MV-4-11 (cell line): Measurements from ENCODE around the gene MTA1.

ENCODE experiments used
- DNase-seq: peaks from one replicate; lab custom pipeline; 2025; lab: John Stamatoyannopoulos, UW

MTA1 gene

DNA sequence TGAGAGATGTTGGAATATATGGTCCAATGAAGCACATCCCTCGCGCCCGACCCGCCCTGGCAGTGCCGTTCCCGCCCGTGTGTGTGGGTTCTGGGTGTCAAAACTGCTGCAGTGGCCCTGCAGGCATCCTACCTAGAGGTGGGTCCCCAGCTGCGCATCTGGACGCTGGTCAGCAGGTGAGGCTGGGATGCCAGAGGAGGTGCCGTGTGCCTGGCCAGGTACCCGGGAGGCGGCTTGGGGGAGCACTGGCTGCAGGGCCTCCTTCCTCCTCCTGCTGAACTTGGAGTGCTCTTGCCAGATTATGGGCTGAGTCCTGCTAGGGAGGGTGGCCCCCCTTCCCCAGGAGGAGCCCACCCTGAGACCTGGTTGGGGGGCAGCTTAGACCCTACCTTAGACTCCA, 5.2 kb downstream of the MTA1 start:
- no peak for DNase-seq

DNA sequence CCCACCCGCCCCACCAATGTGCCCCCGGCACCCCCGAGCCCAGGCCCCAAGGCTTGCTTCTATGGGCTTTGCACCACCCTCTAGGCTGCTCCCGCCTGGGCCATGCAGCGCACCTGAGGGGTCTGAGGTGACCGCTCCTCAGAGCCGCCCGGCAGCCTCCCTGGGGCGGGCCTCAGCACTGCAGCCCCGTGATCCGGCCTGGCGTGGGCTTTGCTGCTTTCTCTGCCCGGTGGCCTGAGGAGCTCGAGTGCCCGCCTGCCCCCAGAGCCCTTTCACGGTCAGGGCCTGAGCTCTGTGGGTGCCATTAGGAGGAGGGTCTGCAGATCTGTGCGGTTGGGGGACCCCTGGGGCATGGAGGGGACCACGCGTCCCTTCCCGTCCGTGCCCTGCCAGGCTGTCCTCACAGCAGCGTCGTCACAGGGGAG, 6.2 kb downstream of the MTA1 start:
- no peak for DNase-seq

DNA sequence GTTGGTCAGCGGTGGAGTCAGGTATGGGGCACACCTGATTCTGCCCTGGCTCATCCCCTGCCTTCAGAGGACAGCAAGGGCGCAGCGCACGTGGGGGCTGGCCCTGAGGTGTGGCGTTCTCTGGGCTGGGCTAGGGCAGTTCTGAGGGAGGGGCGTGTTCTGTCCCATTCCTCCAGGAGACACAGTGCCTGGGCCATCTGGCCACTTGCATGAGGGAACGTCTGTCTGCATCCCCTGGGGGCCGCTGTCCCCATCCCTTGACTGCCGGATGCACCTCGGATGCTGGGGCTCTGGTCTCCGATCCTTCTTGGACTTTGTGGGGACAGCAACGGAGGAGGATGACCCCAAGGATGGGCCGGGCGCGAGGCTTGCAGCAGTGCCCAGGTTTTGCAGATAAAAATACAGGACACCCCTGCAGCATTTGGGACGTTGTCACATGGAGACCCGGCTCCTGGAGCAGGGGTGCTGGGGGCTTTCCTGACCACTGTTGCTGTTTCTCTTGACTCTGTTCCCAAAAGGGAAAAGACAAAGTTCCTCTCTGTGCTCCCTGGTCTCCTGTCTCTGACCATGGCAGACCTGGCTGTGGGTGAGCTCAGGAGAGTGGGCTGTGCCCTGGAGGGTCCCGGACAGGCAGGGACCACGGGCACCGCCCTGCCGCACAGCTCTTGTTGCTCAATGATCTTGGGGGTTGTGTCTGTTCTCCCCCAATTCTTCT, 6.9 kb downstream of the MTA1 start:
- no peak for DNase-seq

DNA sequence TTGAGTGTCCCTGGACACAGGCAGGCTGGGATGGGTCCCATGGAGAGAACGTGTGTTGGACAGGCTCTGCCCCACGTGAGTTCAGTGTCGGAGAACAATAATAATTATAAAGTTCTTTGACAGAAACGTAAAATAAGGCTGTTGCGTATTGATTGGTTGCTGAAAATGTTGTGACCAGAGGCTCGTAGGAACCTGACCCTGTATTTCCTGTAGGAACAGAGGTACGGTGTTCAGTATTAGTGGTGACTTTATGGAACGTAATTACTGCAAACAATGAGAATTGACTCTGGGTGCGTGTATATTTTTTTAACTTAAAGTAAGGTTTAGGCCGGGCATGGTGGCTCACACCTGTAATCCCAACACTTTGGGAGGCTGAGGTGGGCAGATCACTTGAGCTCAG, 7.8 kb downstream of the MTA1 start:
- no peak for DNase-seq

DNA sequence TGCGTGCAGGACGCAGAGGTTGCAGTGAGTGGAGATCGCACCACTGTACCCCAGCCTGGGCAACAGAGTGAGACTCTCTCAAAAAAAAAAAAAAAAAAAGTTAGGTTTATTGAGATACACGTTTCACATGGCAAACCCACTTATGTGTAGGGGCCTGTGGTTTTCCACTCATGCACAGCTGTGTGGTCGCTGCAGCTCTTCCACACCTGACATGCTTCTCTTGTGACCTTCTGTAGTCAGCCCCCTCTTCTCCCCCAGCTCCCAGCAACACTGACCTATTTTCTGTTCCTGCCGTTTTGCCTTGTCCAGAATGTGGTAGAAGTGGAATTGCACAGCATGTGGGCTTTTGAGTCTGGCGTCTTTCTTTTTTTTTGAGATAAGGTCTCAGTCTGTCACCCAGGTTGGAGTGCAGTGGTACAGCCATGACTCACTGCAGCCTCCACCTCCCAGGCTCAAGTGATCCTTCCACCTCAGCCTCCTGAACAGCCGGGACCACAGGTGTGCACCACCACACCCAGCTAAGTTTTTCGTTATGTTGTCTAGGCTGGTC, 8.4 kb downstream of the MTA1 start:
- no peak for DNase-seq

DNA sequence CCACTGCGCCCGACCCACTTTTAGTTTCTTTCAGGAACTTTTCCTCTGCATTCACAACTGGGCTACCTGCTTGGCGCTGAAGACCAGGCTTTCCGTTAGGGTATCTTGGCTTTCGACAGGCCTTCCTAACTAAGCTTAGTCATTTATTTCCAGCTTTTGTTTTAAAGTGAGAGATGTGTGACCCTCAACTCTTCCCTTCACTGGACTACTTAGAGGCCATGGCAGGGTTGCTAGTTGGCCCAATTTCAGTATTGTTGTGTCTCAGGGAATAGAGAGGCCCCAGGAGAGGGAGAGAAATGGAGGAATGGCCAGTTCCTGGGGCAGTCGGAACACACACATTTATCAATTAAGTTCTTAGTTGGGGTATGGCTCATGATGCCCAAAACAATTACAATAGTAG, 10.4 kb downstream of the MTA1 start:
- no peak for DNase-seq

DNA sequence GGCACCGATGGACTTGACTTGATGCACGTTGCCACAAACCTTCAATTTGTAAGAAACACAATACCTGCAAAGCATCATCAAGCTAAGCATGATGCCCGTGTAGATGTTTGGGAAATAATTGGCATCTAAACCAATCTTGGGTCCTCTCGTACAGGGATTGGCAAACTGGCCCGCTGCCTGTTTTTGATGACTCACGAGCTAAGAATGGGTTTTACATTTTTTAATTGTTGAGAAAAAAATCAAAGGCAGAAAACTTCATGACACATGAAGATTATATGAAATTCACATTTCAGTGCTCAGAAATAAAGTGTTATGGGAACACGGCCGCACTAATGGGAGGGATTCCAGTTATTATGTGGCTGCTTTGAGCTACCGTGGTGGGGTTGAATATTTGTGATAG, 10.9 kb downstream of the MTA1 start:
- DNase-seq, result no peak

DNA sequence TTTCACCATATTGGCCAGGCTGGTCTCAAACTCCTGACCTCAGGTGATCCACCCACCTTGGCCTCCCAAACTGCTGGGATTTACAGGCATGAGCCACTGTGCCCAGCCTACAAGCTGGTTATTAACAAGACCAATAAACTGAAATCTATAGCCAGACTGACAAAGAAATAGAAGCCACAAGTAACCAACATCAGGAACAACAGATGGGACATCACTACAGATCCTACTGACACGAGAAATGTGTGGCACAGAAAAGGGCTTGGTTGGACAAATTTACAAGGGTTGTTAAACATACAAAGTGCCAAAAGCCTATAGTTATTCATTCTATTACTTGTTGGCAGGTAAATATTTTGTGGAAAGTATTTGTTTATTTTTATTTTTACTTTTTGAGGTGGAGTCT, 11.6 kb downstream of the MTA1 start:
- no peak for DNase-seq

DNA sequence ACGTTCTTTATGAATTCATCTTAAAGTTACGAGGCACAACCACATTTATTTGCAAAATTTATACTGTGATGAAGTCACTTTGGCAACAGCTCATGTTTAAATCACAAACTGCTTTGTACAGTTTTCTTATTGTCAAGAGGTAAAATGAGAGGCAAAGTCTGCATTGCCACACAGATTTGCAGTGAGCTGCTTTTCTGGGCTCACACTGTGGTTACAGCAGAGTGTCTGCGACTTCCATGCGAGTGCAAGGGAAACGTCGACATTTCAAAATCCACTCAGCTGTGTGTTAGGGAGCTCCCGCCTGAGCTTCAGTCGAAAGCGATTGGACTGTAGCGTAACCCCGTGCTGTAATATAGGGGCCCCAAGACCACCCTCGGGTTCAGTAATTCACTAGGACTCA, 13.0 kb downstream of the MTA1 start:
- no peak for DNase-seq

DNA sequence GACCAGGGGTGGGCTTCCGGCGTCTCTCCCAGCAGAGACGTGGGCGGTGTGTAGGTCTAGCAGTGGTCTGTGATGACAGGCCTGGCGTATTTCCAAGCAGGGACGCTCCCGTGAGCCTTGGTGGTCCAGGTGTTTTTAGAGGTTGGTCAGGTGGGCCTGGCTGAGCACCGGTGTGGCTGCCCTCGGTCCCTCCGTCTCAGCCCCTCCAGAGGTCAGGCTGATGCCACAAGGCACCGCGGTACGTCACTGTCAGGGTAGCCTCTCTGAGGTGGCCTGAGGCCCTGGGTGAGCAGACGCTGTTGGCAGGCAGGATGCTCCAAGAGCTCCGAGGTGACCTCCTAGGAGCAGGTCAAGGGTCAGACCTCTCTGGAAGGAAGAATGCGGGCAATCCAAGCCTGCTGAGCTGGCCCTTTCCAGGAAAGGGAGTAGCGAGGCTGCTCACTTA, 13.6 kb downstream of the MTA1 start:
- DNase-seq, result no peak

DNA sequence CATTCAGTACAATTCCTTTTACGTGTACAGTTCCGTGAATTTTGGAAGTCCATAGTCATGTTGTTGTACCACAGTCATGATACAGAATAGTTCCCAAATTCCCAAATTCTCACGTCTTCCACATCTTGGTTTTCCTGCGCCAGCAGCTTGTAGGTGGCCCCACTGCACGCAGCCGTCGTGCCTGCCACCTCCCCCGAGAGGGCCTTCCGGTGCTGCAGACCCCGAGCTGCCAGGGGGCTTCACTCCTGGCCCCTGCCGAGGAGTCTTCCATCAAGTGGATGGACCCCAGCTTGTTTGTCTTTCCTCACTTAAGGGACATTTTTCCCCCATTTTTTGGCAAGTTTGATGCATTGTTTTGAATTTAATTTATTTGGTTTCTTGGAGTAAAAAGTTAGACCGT, 16.8 kb downstream of the MTA1 start:
- no peak for DNase-seq

DNA sequence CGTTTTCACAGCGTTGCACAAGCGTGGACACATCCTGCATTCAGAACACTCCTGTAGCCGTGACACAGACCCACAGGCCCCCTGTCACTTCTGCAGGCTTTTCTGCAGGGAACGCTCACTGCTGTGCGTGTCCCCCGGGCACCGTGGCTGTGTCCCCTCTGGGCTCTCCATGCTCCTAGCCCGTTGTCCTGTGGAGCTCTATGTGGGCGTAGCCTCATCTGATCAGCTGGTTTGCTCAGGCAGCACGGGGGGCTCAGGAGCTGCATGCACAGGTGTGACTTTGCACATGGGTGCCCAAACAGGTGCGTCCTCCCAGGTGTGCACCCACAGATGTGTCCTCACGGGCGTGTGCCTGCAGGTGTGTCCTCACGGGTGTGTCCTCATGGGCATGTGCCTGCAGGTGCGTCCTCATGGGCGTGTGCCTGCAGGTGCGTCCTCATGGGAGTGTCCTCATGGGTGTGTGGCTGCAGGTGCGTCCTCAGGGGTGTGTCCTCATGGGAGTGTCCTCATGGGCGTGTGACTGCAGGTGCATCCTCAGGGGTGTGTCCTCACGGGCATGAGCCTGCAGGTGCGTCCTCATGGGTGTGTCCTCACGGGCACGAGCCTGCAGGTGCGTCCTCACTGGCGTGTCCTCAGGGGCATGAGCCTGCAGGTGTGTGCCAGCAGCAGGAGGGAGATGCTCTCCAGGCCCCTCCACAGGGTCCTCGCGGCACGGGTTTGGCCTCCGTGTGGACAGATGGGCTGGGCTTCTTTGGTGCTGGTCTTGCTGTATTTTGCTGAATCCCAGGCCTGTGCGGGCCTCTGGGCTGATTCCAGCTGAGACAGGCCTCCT, 17.5 kb downstream of the MTA1 start:
- no peak for DNase-seq

DNA sequence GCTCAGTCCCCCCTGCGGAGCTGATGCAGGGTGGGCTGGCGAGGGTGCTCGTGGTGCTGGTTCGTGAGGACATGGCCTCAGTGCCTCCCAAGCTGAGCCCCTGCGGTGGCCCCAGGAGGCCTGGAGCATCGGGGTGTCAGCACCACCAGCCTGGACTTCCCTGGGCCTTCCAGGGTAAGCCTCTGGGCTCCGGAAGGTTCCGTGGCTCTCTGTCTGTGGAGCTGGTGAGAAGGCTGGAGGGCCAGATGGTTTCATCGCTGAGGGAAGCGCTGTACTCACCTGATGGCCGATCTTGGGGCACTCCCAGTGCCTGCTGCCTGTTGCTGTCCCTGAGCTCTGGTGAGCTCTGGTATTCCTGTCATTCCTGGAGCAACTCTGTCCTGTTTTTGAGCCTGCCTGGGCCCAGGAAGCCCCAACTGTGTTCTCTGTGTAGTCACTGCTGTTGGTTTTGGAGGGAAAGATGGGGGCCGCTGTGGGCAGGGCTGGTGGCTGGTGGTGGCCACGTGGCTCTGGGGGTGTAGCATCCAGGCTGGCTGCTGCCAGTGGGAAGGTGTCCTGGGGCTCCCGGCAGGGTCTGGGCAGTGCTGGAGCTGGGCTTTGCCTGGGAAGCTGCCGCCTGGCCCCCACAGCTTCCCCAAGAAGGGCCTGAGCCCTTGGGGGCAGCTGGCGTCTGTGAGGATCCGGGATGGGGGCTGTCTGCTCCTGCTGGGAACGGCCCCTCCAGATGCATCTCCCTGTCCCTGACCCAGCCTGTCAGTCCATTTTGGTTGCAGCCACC, 18.3 kb downstream of the MTA1 start:
- DNase-seq, result no peak

DNA sequence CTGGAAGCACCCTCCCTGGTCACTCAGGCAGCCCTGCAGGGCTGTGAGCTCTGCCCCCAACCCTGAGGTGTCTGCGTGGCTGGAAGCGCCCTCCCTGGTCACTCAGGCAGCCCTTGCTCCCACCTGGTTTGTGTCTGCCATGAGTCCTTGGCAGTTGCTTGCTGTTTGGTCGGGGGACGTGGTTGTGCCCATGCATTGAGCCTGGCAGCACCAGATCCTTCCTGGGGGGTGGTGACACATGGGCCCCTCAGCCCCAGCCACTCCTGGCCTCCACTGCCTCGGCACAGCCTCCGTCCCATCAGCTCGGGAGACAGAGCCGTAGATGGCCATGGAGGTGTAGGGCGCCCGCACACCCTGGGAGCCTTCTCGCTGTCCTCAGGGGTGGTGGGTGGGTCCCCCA, 19.6 kb downstream of the MTA1 start:
- no peak for DNase-seq

DNA sequence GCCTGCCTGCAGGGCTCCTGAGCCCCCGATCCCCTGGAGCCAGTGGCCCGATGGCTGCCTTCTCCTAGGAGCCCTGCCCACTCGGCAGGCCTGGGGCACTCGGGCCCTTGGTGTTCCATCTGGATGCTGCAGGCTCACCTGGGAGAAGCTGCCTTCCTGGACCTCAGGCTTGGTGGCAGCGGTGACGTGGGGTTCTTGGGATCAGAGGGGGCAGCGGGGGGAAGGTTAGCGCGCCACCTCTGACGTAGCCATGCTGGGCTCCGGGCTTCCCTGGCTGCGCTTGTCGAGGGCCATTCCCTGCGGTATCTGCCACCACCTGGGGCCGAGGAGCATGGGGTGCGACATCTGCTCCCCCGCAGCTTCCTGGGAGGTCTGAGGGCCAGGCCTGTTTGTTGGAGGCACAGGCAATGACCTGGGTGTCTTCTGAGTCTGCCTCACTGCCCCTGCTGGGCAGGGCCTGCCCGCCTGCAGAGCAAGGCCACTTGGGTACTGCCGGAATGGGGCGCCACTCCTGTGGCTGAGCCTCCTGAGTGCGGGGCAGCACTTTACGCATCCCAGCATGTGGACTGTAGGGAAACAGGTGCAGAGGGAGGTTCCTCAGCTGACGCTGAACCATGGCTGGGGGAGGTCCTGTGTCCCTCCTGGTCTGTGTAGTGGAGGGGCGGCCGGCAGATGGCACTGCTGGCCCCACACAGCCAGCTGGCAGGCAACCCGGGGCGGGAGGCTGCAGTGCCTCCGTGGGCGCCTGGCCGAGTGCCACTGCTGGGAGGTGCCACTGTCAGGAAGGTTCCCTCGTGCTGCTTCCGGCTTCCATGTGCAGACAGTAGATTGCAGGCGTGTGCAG, 20.3 kb downstream of the MTA1 start:
- no peak for DNase-seq

DNA sequence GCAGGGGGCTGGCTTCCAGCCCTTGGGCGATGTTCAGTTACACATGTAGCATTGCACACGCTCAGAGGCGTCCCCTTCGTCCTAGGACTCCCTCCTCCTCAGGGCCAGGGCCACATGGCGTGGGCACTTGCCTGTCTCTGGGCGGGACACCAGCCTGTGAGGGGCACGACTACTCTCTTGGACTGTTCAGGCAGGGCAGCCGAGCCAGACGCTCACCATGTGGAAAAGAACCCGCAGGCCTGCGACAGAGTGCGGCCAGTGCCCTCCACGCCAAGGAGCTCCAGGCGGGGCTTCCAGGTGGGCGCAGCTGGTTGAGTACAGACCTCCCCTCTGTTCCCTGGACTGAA, 20.9 kb downstream of the MTA1 start:
- DNase-seq, result no peak

DNA sequence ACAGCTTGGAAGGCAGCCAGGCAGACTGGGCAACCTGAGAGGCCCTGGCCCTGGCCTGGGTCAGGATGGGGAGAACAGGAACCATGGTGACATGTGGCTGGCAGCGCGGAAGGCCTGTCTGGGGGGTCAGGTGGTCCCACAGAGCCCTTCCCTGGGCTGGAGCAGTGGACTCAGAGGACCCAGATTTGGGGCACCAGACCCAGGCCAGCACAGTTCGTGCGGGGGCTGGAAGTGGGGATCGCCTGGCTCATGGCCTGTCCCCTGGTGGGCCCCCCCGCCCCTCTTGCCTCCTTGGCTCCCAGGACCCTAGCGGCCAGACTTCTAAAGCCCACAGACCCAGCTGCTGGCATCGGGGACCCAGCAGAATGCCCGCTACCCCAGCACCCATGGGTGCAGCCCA, 21.4 kb downstream of the MTA1 start:
- no peak for DNase-seq

DNA sequence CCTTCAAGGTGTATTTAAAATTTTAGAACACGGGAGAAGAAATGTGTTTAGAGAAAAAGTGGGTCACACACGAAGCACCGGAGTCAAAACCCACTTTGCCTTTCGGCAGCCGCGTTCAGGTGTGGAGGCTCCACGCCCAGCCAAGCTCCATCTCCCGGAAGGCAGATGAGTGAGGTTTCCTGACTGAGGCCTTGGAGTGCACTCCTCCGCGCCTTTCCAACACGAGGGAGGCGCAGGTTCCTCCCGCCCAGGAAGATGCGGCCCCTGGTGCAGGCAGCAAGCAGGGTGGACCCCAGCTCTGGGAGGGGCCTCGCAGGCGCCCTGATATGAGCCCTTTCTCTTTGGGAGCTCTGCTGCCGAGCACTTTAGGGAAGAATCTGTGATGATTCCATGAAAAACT, 22.5 kb downstream of the MTA1 start:
- no peak for DNase-seq

DNA sequence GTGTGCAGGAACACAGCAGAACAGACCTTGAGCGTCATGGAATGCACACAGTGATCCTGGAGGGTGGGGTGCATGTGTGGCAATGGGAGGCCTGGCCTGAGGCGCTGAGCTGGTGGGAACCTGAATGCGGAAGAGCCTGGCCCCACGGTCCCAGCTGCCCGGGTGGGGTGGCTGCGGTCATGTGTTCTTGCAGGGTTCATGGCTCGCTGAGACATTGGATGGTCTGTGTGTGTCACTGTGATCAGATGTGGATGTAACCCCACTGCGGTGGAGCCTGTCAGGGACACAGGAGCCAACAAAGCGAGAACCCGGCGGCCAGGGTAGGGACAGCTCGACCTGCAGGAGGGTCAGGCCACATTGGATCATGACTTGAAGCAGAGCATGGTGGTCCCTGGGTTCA, 23.2 kb downstream of the MTA1 start:
- DNase-seq, result no peak

DNA sequence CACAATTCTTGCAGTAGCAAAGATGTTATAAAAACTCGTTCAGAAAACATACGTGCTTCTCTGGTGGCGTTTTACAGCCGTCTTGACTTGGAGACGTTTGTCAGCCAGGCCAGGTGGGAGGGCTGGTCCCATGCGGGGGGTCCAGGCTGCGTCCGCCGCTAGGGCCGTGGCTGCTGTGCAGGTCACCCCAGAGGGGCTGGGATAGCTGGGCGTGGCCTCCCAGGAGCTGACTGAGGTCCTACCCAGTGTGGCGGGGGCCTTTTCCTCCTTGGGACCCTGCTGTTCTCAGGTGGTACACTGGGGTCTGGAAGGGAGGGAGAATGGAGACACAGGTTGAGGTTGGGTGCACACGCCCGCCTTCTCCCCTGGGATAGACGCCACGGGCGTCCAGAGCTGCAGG, 25.2 kb downstream of the MTA1 start:
- DNase-seq, result no peak

DNA sequence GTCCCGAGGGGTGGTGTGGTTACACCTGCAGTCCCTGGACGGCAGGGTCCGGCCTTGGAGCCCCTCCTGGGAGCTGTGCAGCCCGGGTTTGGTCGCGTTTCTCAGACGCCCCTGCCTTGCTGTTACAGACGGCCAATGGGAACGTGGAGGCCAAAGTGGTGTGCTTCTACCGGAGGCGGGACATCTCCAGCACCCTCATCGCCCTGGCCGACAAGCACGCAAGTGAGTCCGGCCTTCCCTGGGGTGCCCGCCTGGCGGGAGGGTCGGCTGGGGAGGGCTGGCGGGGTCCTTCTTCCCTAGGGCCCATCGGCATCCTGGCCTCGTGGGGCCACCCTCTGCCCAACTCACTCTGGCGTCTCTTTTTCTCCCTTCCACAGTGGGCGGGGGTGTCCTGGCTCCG, 25.7 kb downstream of the MTA1 start:
- no peak for DNase-seq
